IMR-90 (cell line): ENCODE measurements around the gene FRY.

Experiments
- CEBPB ChIP-seq: IDR thresholded peaks from 2 replicates; pipeline ENCODE4 v1.6.1; 2012; ENCODE audit warnings: low read depth, low read length, improper control_type of control experiment
- CHD1 ChIP-seq: IDR thresholded peaks from 2 replicates; pipeline ENCODE4 v1.6.1; 2012; ENCODE audit warnings: low read depth, low read length, improper control_type of control experiment
- CTCF ChIP-seq: conservative IDR thresholded peaks from 2 replicates; pipeline ENCODE4 v1.5.1; 2012; ENCODE audit warnings: mild to moderate bottlenecking, low read depth, low read length, improper control_type of control experiment
- FOS ChIP-seq: fragments of 150-350 bp; IDR thresholded peaks from 2 replicates; pipeline ENCODE4 v1.6.1; 2016; ENCODE audit warnings: low read depth, low read length
- POLR2A ChIP-seq: IDR thresholded peaks from 2 replicates; pipeline ENCODE4 v1.6.1; 2012; ENCODE audit warnings: mild to moderate bottlenecking, low read depth, low read length
- RAD21 ChIP-seq: IDR thresholded peaks from 2 replicates; pipeline ENCODE4 v1.6.1; 2012; ENCODE audit warnings: low read length, improper control_type of control experiment
- TF ChIP-seq, protein P1 (sequence below): fragments of 150-350 bp; IDR thresholded peaks from 2 replicates; pipeline ENCODE4 v1.6.1; 2017; ENCODE audit warnings: mild to moderate bottlenecking, antibody characterized with exemption, low read length, low read depth

DNA sequence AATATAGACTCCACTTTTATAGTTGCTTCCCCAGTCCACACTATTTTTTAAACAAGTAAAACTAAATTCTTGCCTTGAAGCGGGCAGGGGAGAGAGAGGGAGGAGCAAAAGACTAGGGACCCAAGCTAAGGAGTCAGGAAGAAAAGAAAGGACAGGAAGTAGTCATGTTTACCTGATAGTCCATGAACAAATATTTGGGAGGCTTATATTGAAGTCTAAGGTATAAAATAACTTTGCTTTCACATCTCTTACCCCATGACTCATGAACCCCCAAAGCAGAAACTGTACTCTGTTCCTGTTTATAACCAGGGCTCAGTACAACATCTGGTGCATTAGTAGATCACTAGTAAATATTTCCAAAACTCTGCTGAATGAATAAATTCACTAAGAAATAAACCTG is 216.3 kb downstream of the FRY start:
- TF ChIP-seq POLR2A (no peak), RAD21 (no peak), CTCF (no peak), CEBPB (no peak), FOS (no peak), CHD1 (no peak)
- TF ChIP-seq, protein P1, sequence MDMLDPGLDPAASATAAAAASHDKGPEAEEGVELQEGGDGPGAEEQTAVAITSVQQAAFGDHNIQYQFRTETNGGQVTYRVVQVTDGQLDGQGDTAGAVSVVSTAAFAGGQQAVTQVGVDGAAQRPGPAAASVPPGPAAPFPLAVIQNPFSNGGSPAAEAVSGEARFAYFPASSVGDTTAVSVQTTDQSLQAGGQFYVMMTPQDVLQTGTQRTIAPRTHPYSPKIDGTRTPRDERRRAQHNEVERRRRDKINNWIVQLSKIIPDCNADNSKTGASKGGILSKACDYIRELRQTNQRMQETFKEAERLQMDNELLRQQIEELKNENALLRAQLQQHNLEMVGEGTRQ = no peak
